HL-60/S4 (cell line): ENCODE measurements around the gene MLPH.

Experiments
- in situ Hi-C: fragments of 300-500 bp; cut with MboI; formaldehyde crosslinking; loops from 2 replicates; pipeline ENCODE4 v1.14.3; 2022; ENCODE audit warnings: low sequenced_read_pairs

Gene MLPH

DNA sequence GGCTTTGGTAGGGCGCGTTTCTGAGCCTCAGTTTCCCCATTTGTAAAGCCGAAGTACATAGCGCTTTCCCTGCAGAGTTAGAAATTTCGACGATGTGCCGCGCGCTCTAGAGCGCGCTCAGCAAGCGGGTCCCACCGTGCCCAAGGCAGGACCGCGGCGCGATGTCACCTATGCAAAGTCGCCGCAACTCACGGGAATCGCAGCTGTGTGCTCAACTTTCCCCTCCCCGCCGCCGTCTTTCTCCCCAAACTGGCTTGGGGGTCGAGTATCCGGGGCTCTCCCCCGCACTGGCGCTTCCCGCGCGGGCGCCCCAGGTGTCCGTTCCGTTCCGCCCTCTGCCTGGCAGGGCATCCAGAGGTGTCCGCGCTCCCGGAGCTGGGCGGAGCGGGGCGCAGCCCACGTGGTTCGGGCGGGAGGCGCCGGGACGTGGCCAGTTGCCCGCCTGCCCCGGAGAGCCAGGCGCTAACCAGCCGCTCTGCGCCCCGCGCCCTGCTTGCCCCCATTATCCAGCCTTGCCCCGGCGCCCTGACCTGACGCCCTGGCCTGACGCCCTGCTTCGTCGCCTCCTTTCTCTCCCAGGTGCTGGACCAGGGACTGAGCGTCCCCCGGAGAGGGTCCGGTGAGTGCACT lies at the start of gene MLPH:
Gene MLPH (plus strand): TSS at position 433 of the 630 bp plus-strand sequence. CDS start 6,176 bp downstream, outside the sequence.
- in situ Hi-C loops = no loop called here

- in situ Hi-C loops = no loop called here
Observed at GRCh38 chr2:237437566-237437965, 49.5 kb upstream of the MLPH start.

DNA sequence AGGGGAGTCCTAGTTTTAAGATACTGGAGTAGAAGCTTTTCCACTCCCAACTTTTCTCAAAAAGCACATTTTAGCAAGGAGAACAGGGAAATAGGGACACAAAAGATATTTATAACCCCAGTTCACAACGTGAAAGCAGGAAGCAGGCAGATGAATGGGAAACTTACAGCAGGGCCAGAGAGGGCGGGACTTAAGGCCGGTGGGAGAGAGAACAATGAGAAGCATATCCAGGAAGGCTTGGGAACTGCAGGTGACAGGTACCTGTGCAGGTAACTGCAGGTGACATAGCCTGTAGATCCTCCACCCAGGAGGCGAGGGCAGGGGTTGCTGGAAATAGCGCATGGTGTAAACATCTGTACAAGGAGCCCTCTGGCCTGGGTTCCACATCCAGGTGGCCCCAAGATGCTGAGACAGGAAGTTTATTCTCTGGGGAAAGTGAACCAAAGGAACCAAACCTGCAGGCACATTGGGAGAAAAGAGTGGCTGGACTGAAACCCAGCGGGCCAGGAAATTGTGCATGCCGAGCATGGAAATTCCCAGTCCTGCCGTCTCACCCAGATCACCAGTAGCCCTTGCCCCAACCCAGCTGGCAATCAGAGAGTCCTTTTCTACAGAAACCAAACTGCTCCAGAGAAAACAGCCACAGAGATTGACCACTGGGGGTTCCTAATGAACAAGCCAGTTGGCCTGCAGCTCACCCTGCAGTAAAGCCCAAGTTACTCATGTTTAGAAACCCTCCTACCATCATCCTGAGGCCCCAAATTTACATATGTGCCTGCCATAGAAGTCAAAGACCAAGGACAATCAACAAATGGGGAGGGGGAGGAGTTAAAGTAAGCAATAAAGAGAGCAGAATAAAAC lies 48.7 kb upstream of the MLPH start:
- in situ Hi-C loops = no loop called here

- in situ Hi-C loops = no loop called here
Observed at GRCh38 chr2:237440819-237441281, 46.2 kb upstream of the MLPH start.

DNA sequence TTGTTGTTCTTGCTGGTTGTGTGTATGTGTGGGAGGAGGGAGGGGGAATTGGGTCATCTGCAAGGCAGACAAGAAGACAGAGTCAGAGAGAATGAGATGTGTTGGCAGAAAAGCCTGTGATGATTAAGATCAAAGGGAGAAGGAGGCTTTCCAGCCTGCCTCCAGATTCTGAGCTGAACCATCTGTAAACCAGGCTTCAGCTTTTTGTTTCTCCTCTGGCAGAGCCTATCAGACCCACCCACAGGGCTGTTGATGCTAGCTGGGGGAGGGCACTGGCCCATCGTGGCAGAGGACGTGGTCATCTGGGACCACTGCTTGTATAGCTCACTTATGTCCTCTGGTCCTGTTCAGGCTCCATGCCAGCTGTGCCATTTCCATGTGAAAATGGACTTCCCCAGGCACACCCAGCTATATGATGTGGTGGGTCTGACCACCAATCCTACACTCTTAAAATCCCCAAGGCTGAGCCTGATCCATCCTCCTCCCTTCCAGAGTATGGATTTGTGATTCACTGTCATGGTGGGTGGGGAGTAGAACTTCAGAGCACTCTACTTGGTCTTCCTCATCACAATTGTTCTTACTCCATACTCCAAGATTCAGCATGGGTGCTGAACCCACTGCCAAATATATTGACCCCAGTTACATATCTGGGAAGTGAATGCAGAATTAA lies 45.3 kb upstream of the MLPH start:
- in situ Hi-C loops = no loop called here

DNA sequence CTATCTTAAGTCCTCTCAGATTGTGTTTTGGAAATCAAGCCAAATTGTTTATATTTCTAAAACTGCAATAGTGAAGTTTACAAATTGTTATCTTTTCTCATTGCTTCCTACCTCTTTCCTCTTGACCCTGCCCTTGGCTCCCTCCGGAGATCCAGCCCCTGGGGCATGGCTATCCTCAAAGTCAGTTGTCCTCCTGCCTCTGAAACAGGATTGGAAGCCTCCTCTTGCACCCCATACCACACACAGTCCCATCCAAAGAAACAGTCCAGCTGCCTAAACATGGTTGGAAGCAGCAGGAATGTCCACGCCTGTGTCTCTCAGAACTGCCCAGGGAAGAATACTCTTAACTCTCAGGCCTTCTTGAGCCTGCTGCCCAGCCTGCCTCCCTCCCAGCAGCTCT lies 43.0 kb upstream of the MLPH start:
- in situ Hi-C loops = no loop called here

DNA sequence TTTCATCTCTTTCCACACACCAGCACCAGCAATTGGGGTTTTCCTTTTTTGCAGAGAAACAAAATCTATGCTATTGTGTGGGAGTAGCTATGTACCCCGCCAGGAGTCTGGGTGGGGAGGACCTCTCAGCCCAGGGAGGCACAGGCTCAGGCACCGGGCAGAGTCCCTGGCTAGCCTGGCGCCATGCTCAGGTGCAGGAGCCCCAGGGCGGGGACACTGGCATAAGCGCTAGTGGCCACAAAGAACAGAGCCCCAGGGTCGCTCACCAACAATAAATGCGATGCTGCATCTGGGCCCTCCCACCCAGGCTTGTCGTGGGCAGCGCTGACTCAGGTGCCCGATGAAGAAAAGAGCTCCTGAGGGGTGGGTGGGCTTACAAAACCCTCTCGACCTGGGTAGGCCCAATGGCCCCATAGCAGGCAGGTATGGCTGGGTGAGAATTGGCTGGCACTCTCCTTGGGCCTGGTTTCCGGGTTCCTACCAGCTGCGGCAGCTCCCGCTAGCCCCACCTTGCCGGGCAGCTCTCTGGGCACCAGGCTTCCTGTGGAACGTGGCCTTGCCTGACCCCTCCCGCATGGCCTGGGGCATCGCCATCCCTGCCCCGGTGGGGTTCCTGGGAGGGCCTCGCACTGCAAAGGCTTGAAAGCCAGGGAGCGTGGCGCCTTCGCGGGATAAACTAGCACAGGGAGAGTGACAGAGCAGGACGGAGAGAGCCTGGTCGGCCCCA lies 41.3 kb upstream of the MLPH start:
- in situ Hi-C loops = no loop called here

DNA sequence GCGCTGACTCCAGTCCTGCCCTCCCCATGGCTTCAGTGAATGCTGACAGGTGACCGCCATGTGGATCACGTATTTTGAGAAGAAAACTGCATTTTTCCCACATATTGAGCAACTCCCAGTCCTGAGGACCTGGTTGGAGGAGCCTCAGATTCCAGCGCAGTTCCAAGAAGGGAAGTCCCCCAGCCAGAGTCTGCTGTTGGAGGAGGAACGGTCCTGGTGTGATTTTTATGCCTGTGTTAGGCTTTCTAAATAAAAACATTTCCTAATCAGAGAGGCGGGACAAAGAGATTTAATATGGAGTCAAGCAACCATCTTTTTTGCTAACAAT lies 40.7 kb upstream of the MLPH start:
- in situ Hi-C loops = no loop called here

DNA sequence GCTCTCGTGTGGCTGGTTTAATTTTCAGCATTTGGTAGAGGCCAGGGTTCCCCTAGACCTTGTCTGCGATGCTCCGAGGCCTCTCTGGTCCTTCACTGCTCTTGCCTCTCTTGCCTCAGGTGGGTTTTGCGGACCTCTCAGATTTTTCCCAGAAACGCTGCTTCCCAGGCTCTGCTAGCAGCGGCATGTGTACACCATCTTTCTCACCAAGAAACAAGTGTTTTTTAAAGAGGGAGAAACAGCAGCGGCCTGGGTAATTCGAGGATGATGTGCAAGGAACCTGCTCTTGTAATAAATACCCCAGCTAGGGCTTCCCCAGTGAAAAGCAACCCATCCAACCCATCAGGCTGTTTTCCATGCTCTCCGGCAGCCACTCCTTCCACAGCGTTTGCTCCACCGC lies 39.6 kb upstream of the MLPH start:
- in situ Hi-C loops = no loop called here

GRCh38 chr2:237448171-237448570 lies 38.9 kb upstream of the MLPH start:
- in situ Hi-C loops = no loop called here

GRCh38 chr2:237448626-237449025 lies 38.4 kb upstream of the MLPH start:
- in situ Hi-C loops = no loop called here

GRCh38 chr2:237449193-237449881 lies 37.7 kb upstream of the MLPH start:
- in situ Hi-C loops = no loop called here

- in situ Hi-C loops = no loop called here
Observed at GRCh38 chr2:237450108-237450507, 36.9 kb upstream of the MLPH start.

DNA sequence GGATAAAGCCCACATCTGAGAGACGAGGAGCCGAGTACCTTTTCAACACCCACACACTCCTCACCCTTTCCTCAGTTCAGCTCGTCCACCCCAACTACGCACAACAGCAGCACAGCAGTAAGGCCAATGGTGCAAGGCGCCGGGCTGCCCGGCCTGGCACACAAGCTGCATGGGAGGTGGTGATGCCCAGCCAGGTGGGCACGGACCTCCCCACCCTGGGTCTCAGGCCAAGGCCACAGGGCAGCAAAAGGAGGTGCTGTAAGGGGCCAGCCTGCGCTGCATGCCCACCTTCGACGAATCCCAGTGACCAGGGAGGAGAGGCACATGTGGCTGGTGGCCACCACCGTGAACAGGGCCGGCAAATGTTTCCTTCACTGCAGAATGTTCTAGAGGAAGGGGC lies 36.5 kb upstream of the MLPH start:
- in situ Hi-C loops = no loop called here

- in situ Hi-C loops = no loop called here
Observed at GRCh38 chr2:237451643-237452469, 35.2 kb upstream of the MLPH start.

DNA sequence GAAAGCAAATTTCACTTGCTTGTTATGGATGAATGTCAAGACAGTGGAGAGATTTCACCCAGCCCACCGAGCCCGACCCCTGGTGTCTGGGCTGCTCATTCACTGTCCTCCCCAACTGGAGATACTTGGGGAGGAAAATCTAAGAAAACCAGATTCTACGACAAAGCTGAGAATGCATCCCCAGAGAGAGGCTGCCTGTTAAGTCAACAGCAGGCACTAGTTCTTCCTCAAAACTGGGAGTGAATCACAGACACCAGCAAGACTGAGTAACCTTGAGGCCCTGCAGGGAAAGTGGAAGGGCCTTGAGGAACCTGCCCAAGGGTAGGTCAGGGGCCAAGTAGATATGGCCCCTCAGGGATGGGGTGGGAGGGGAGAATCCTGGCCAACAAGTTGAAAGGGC lies 34.2 kb upstream of the MLPH start:
- in situ Hi-C loops = no loop called here

DNA sequence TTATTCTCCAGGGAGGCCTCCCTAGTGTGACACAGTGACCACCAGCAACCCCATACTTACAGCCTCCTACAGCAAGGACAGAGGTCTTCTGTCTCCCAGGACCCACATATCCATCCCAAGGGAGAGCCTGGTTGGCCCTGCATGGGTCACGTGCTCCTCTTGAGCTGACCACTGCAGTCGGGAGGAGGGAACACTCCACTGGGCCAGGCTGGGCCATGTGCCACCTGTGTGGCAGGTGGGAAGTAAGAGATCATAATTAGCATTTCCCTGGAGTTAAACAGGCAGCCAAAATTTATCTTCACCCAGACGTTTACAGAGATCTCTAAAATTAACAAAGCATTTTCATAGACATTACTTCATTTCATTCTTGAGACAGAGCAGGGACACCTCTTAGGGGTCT lies 33.4 kb upstream of the MLPH start:
- in situ Hi-C loops = no loop called here

DNA sequence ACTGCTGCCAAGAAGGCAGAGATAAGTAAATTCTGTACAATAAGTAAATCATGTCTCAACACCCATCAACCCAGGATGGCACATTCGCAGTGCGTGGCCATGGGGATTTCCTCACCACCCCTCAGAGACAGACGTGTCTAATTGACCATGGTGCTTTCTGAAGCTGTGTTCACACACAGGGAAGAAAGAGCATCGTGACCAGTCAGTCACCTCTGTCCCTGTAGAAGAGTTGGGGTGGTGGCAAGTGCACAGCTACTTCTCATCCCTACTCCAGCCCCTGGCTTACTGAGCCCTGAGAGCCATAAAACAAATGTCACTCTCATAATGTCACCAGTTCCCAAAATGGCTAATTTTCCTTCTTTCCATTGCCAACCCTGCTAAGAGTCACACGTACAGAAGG lies 31.3 kb upstream of the MLPH start:
- in situ Hi-C loops = no loop called here

DNA sequence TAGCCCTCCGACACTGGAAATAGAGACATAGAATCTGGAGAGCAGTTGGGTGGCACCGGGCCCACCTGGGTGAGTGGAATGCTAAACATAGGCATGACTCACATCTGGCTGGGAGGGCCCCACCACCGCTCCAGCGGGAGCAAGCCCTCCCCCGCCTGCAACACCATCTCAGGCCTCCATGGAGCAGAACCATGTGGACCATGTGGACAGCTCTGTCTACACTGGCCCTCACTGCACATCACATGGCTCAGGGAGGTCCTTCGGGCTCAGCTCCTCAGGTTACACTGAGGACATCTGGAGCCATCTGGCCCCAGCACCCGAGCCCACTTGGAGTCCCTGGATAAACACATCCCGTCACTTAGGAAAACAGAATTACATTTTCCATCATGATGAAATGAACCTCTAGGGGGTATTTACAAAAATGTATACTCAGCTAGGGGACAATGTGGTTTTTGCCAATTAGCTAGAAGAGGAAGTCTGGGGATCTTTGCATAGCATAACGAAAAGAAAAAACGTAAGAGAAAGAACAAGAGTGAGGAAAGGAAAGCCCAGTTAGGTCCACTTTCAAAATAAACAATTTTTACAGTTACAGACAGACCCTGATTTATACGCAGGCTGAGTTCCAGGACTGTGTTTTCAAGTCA lies 30.7 kb upstream of the MLPH start:
- in situ Hi-C loops = no loop called here
